ENCODE data around the gene MORN1.

Gene MORN1

DNA sequence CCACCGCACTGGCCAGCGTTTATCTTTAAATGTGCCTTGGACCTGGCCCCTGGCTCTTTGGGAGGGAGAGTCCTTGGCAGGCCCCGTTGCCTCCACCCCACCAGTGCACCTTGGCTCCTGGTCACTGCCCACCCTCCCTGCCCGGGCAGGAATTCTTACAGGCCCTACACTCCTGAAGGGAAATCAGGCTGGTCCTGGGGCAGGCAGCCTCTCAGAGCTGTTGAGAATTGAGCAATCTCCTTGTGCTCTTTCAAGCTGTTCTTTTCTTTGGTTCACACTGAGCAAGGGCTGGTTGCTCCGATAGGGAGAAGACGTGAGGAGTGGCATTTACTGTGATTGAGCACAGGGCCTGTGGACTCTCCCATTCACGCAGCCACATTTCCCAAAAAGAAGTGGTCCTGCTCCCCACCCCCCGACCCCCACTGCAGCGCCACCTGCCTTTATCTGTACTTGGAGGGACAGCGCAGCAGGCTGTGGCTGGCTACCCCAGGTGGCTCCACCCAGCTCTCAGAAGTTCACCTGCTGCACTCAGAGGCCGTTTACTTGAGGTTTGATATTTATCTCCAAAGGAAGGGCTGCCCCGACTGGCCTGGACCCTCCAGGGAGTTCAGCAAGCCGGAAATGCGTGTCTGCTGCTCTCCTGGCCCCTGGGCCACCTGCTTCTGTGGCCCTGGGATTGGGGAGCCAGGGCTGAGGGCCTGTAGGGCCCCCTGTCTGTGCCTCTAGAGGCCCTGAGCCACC lies 115.4 kb downstream of the MORN1 start:
- no peak for DNase-seq (ENCODE audit: low read depth in 3 of 3)

DNA sequence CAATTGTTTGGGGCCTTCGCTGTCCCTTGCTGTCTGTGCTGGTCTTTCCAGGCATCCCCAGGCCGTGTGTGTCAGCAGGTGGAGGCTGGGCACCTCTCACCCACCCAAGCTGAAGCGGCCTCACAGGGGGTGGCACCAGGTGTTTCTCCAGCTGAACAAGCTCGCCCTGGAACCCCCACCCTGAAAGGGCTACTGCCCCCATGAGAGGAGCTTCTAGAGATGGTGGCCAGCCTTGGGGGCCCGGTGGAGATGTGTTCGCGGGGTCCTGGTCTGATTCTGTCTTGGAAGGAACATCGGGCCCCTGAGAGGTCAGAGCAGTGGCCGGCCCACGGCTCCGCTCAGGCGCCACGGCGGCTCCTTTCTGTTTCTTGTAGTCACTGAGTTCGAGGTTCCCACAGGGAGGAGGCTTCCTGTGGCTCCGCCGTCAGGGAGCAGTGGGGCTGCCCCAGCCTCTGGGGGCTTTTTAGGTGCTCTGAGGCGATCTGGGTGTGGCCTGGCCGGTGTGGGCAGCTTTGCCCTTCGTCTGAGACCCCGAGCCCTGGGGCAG lies 116.4 kb downstream of the MORN1 start:
- DNase-seq (ENCODE audit: low read depth in 3 of 3): no peak

DNA sequence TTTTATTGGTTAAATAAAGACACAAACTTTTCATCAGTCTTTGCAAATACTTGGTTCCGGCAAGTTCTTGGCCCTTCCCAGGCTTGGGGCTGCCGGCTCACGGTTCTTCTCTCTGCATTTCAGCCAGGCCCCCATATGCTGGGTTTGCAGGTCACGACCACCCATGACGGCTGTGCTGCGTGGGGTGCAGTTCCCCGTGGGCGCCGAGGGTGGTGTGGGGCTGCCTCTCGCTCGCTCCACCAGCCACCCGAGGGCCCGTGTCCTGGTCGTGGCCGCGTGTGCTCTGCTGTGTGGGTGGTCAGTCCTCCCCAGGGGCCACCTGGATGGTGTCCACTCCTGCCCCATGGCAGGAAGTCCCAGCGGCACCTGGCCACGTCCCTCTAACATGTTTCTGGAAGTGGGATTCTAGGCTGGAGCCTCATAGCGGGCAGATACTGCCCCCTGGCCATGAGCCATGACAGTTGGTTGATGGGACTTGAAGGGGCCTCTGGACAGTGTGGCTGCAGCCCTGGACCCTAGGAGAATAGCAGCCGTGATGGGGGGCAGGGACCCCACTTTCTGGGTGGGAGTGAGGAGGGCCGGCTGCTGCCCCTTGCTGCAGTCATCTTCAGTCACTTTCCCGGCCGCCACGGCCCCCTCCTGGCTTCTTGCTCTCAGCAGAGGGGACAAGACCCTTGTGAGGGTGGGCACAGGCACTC lies 117.0 kb downstream of the MORN1 start:
- no peak for DNase-seq (ENCODE audit: low read depth in 3 of 3)

- no peak for DNase-seq (ENCODE audit: low read depth in 3 of 3)
Measured at GRCh38 chr1:2273401-2274090, 117.8 kb downstream of the MORN1 start.

DNA sequence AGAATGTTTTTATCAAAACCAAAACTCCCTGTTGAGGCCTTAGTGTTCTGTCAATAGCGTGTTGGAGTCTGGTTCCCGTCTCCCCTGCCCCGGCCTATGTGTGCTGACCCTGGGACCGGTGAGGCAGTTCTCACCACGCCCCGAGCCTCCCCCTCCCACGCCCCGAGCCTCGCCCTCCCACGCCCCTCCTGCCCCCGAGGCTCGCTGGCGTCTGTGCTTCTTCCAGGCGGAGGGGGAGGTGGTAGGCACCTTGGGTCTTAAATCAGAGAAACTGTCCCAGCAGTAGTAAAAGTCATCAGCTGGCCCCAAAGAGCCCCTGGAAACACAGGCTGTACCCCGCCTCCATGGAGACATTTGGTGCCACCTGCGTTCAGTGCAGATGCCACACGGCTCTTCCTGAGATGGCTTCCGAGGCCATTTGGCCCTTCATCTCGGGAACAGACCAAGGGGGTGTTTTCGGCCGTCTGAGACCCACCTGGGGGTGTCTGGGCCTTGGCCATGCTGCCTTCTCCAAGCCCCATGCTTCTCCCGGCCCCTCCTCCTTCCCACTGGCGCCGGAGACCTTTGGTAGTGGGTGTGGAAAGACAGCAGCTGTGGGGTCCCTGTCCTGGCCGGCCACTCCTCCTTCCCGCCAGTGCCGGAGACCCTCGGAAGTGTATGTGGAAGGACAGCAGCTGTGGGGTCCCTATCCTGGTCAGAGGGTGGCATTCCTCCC lies 118.5 kb downstream of the MORN1 start:
- no peak for DNase-seq (ENCODE audit: low read depth in 3 of 3)

- no peak for DNase-seq (ENCODE audit: low read depth in 3 of 3)
Measured at GRCh38 chr1:2271841-2272655, 119.3 kb downstream of the MORN1 start.
